ENCODE data around the gene PMIS2.
A peak's percentile ranks its signal among the peaks of the same experiment; 100 is the strongest.
"Not testable (repeated sequence)": the region's sequence is repeated elsewhere in the genome, so short reads cannot be mapped to it uniquely, and the experiment has no call there.

Gene PMIS2

DNA sequence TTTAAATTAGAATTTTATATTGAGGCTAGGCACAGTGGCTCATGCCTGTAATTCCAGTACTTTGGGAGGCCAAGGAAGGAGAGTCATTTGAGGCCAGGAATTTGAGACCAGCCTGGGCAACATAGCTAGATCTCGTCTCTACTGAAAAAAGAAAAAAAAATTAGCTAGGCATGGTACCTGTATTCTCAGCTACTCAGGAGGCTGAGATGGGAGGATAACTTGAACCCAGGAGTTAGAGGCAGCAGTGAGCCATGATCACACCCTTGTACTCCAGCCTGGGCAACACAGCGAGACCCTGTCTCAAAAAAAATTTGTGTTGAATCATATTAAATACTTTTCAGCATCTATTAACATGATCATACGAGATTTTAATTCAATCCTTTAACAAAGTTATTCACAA is 4.9 kb downstream of the PMIS2 start:
- DNase-seq (ENCODE audit: low read depth in 2 of 2), result no peak

GRCh38 chr19:35592226-35592625 is 6.3 kb downstream of the PMIS2 start:
- no peak for DNase-seq (ENCODE audit: low read depth in 2 of 2)

GRCh38 chr19:35595026-35595425 is 9.1 kb downstream of the PMIS2 start:
- DNase-seq (ENCODE audit: low read depth in 2 of 2), result not testable (repeated sequence)

GRCh38 chr19:35595928-35596327 is 10.0 kb downstream of the PMIS2 start:
- no peak for DNase-seq (ENCODE audit: low read depth in 2 of 2)

DNA sequence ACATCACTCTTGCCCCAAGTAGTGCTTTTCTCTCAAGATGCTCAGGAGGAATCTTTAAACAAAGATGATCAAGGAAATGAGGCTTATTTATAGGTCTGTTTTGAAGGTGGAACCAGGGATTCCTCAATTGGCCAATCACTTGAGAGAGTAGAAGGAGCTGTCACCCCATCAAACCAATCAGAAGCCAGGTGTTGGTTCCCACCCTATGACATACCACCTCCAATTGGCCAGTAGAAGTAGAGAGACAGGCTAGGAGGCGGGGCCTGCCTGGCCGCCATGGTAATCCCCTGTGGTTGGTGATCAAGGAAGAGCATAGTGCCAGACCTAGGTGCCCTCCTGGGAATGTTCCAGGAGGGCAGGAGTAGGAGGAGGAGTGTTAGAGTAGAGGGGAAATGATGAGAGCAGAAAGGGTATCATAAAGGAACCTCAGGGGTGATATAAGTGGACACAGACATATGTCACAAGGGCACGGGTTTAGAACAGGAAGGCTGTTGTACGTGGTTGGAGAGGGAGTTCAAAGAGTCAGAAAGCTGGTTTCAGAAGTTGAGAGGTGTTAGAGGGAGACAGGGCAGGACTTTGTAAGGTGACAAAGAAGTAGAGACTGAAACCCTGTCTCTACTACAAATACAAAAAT is 10.5 kb downstream of the PMIS2 start:
- no peak for DNase-seq (ENCODE audit: low read depth in 2 of 2)

DNA sequence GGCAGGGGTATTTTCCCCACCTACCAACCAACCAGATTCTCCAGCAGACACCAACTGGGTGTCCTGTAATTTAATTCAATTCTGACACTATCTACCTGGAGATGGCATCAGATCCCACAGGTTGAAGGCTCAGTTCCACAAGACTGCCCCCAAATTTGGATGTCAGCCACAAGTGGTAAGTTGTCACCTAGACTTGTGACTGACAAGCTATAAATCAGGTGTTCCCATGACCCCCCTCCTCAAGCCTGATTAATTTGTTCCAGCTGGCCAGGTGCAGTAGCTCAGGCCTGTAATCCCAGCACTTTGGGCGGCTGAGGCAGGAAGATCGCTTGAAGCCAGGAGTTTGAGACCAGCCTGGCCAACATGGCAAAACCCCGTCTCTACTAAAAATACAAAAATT is 16.0 kb downstream of the PMIS2 start:
- no peak for DNase-seq (ENCODE audit: low read depth in 2 of 2)

DNA sequence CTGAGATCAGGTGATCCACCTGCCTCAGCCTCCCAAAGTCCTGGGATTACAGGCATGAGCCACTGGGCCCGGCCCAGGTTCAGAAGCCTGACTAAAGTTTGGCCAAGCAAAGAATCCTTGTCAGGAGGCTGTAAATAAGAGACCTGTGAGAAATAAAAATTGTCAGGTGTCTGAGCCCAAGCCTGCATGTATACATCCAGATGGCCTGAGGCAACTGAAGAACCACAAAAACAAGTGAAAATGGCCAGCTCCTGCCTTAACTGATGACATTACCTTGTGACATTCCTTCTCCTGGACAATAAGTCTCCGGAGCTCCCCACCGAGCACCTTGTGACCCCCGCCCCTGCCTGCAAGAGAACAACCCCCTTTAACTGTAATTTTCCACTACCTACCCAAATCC is 18.5 kb downstream of the PMIS2 start:
- DNase-seq (ENCODE audit: low read depth in 2 of 2), result not testable (repeated sequence)

DNA sequence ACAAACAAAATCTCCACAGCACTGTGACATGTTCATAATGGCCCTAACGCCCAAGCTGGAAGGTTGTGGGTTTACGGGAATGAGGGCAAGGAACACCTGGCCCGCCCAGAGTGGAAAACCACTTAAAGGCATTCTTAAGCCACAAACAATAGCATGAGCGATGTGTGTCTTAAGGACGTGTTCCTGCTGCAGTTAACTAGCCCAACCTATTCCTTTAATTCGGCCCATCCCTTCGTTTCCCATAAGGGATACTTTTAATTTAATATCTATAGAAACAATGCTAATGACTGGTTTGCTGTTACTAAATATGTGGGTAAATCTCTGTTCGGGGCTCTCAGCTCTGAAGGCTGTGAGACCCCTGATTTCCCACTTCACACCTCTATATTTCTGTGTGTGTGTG is 21.2 kb downstream of the PMIS2 start:
- not testable (repeated sequence) for DNase-seq (ENCODE audit: low read depth in 2 of 2)

- no peak for DNase-seq (ENCODE audit: low read depth in 2 of 2)
Measured at GRCh38 chr19:35607661-35608060, 21.7 kb downstream of the PMIS2 start.

DNA sequence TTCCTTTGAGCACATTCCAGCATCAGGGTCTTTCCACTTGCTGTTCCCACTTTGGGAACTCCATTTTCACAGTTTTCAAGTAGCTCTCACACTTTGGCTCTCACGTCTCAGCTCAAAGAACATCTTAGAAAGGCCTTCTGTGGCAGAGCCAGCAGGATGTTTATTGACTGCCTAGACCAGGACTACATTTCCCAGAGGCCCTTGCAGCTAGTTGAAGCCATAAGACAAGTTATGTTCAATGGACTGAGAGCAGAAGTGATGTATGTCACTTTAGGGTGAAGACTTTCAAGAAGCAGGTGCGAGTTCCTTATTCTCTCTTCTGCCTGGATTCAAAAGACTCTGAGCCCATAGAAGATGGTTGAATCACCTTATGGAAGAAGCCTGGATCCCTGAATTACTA is 22.3 kb downstream of the PMIS2 start:
- DNase-seq (ENCODE audit: low read depth in 2 of 2), result no peak

GRCh38 chr19:35609851-35610353 is 23.9 kb downstream of the PMIS2 start:
- no peak for DNase-seq (ENCODE audit: low read depth in 2 of 2)

DNA sequence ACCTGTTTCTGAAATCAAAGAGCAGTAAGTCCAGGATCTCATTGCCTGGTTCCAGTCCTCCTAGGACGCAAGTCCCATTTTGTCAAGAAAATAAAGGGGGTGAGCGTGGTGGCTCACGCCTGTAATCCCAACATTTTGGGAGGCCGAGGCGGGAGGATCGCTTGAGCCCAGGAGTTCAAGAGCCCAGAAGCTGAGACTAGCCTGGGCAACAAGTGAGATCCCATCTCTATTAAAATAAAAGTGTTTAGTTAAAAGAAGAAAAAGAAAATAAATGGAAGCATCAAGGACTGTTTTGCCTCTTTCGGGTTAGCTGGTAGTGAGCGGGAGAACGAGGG is 26.2 kb downstream of the PMIS2 start:
- DNase-seq (ENCODE audit: low read depth in 2 of 2), result no peak

DNA sequence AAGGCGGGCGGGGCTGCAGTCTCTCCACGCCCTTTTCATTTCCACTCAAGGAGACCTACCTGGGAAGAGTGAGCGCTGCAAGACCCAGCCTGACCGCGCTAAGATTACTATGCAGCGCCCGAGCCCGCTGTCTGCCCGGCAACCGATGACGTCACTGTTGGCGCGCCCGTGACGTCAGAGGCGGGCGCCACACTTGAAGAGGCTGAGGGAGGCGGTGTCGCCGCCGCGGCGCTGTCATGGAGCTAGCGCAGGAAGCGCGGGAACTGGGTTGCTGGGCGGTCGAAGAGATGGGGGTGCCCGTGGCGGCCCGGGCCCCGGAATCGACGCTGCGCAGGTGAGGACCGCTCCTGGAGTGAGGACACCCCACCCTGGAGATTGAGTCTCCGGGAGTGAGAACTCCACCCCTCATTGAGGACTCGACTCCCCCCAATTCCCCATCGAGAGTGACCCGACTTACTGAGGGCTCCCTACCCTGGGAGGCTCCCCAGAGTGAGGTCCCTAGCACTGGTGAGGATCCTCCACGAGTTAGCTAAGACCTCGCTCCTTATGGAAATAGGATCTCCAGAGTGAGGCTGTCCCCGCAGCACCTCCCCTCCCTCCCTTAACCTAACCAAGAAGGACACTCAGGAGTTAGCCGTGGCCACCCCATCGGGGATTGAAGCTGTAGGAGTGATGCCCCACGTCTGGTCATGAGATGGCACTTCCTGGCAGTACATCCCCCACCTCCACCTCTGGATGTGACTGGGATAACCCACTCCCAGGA is 26.8 kb downstream of the PMIS2 start, which contains the start of gene HAUS5:
TSS of gene HAUS5 (plus strand) at position 177 of the 763 bp plus-strand sequence. CDS start at position 237, 60 bp downstream.
- peak; percentile 91 to 94 for DNase-seq (ENCODE audit: low read depth in 2 of 2)

DNA sequence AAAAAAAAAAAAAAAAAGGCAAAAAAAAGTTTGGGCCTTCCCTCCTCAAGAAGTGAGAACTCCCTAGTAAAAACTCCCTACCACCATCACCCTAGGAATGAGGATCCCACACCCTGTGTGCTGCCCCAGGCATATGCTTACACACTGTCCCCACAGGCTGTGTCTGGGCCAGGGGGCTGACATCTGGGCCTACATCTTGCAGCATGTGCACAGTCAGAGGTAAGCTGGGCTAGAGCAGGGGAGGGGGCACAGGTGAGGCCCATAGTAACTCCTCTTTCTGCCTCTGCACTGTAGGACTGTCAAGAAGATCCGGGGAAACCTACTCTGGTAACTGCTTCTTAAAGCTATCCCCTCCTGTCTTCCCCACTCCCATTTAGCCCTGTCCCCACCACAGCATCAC is 27.6 kb downstream of the PMIS2 start:
- no peak for DNase-seq (ENCODE audit: low read depth in 2 of 2)

DNA sequence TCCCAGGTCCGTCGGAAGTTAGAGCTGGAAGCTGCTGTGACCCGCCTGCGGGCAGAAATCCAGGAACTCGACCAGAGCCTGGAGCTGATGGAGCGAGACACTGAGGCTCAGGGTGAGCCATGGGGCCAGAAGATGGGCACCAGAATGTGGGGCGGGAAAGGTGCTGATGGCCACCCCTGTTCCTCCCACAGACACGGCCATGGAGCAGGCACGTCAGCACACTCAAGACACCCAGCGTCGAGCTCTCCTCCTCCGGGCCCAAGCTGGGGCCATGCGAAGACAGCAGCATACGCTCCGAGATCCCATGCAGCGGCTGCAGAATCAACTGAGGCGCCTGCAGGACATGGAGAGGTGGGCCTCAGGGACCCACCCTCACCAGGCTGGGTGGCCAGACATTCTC is 29.1 kb downstream of the PMIS2 start:
- DNase-seq (ENCODE audit: low read depth in 2 of 2), result no peak

- DNase-seq (ENCODE audit: low read depth in 2 of 2), result no peak
Measured at GRCh38 chr19:35618857-35619256, 32.9 kb downstream of the PMIS2 start.

GRCh38 chr19:35619290-35619923 is 33.4 kb downstream of the PMIS2 start:
- no peak for DNase-seq (ENCODE audit: low read depth in 2 of 2)

DNA sequence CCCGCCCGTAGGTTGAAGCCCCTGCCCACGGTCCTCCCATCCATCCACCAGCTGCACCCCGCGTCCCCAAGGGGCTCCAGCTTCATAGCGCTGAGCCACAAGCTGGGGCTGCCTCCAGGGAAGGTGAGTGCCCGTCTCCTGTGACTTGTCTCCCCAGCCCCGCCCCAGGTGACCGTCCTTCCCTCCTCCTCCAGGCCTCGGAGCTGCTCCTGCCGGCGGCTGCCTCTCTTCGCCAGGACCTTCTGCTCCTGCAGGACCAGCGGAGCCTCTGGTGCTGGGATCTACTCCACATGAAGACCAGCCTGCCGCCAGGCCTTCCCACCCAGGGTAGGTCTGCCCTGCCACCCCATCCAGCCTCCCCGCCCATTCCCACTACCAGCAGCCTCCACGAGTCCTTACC is 34.0 kb downstream of the PMIS2 start:
- DNase-seq (ENCODE audit: low read depth in 2 of 2), result no peak

- no peak for DNase-seq (ENCODE audit: low read depth in 2 of 2)
Measured at GRCh38 chr19:35621708-35622107, 35.7 kb downstream of the PMIS2 start.

DNA sequence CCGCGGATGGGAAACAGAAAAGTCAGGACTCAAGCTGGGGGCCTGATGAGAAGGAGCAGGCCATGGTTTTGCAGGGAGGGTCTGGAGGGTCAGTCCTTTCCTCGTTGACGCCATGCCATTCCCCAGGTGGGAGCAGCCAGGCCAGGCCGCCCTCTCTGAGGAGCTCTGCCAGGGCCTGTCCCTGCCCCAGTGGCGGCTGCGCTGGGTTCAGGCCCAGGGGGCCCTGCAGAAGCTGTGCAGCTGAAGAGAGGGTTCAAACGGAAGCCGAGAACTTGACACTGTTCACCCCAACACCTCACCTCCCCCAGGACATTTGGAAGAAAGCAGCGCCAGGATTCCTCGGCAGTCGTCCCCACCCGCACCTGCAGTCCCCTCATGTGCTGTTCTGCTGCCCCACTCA is 36.8 kb downstream of the PMIS2 start:
- no peak for DNase-seq (ENCODE audit: low read depth in 2 of 2)

DNA sequence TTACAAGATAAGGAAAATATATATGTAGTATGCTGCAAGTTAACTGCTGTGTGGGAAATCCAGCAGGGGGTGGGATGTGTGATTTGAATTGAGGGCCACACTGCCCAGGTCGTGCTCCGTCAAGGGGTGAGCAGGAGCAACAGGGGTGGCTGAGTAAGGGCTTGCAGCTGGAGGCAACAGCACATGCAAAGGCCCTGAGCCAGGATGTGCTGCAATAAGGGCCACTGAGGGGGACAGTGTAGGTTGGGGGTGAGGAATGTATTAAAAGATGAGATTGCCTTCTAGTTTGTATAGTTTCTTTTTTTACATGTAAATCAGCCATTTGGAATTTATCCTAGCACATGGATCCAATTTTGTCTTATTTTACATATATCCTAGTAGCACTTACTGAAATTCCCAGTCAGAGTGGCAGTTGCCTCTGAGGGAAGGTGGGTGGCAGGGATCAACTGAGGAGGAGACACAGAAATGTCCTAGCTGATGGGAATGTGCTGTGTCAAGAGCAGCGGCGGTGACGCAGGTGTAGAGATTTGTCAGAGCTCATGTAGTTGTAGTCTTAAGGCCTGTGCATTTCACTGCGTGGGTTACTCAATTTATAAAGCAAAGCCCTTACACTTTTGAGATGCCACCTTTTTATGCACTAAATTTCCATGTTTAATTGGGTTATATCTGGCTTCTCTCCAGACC is 37.5 kb downstream of the PMIS2 start:
- no peak for DNase-seq (ENCODE audit: low read depth in 2 of 2)

DNA sequence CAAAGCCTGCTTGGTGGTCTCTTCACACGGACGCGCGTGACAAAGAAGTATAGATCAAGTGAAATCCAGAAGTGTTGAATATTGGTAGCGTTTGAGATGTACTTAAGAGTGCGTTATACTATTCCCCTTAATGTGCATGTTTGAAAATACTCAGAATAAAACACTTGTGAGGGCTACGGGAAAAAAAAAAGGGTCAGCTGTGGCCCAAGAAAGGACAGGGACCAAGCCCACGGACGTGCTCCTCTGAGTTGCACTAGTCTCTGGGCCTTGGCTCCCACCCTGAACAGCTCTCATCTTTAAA is 42.2 kb downstream of the PMIS2 start:
- no peak for DNase-seq (ENCODE audit: low read depth in 2 of 2)
